ENCODE data around the gene ITGB8. TPM values are rescaled to one million over a fixed set of nuclear protein-coding genes. Genes with fewer than 3 reads are reported as not detected.

The ITGB8 gene
- total and polyA plus RNA-seq, 9 of the 15 experiments (the other 6 are each of a cell fraction or from before 2014, with no cell fraction given) = under 0.01 to 0.03 (median 0.02) TPM; not detected in 6

- intact Hi-C loops (cut with micrococcal nuclease) (loop anchor here (5.0 kb wide), 2 partner anchors 283 to 607 kb away; partner anchors contain the start of gene POLR1F), in situ Hi-C loops (cut with MboI) (no loop called here)
- Histone ChIP-seq H3K27me3 (ENCODE audit: control insufficient read depth in 2 of 2, insufficient read depth in 2 of 2, low read length in 2 of 2) (no peaks in the 10 kb centered on the region), H3K79me2 (ENCODE audit: control insufficient read depth, insufficient read depth, low read length) (no peaks in the 10 kb centered on the region), H3K4me3 (no peak overlapping the region), H4K20me1 (replicated peaks; ENCODE audit: control insufficient read depth, insufficient read depth, low read length) (no peaks in the 10 kb centered on the region), H3K9me1 (ENCODE audit: control insufficient read depth, insufficient read depth, low read length) (no peaks in the 10 kb centered on the region), H3K9ac (ENCODE audit: insufficient read depth in 1 of 2, low read depth in 2 of 2, low read length in 2 of 2) (no peak overlapping the region), H3K4me2 (ENCODE audit: insufficient read depth, low read length) (no peak overlapping the region), H3K4me1 (replicated peaks in 1 of 2; ENCODE audit: control insufficient read depth in 2 of 2, insufficient read depth in 2 of 2, low read length in 2 of 2) (no peaks in the 10 kb centered on the region; a peak in 2 of 5 replicates), H3K36me3 (ENCODE audit: control insufficient read depth, insufficient read depth, low read length) (no peaks in the 10 kb centered on the region), H3K27ac (ENCODE audit: extremely low read depth, low read depth, low read length) (no peak overlapping the region), H2AFZ (ENCODE audit: low read depth, low read length) (no peak overlapping the region), H3K9me3 (replicated peaks; ENCODE audit: control insufficient read depth, insufficient read depth, low read depth, low read length) (no peaks in the 10 kb centered on the region)
- BruUV-seq (replicated peaks) = no TSS peak
- TF ChIP-seq ZBTB9 (CRISPR knock-in tag; IDR thresholded peaks at IDR 0.05) (no peak), TEAD4 (IDR thresholded peaks at IDR 0.05; ENCODE audit: low read length) (no peak), TEAD4 (CRISPR knock-in tag; IDR thresholded peaks at IDR 0.05; ENCODE audit: borderline replicate concordance) (no peak), ZFPM2 (CRISPR knock-in tag; IDR thresholded peaks at IDR 0.05) (no peak), ATF1 (CRISPR knock-in tag; IDR thresholded peaks at IDR 0.05) (no peak), ATF1 (tag; IDR thresholded peaks at IDR 0.05) (no peak), ZNF551 (CRISPR knock-in tag; IDR thresholded peaks at IDR 0.05) (no peak), EHMT2 (IDR thresholded peaks at IDR 0.05) (no peak), IRF9 (tag; IDR thresholded peaks at IDR 0.05) (no peak), TAF1 (IDR thresholded peaks at IDR 0.05; ENCODE audit: control insufficient read depth, extremely low read depth, insufficient read depth, low read length, severe bottlenecking) (no peak), YY1 (IDR thresholded peaks at IDR 0.05; ENCODE audit: borderline replicate concordance in 1 of 3, control insufficient read depth in 1 of 3, extremely low read depth in 1 of 3, insufficient read depth in 3 of 3, insufficient read length in 1 of 3, insufficient replicate concordance in 2 of 3, low read depth in 1 of 3, low read length in 2 of 3) (no peak), IFI16 (CRISPR knock-in tag; IDR thresholded peaks at IDR 0.05) (no peak), TOE1 (IDR thresholded peaks at IDR 0.05; ENCODE audit: borderline replicate concordance) (no peak), TOE1 (CRISPR knock-in tag; IDR thresholded peaks at IDR 0.05; ENCODE audit: borderline replicate concordance, low read depth) (no peak), ZNF589 (CRISPR knock-in tag; IDR thresholded peaks at IDR 0.05; ENCODE audit: low read depth) (no peak), ZNF316 (IDR thresholded peaks at IDR 0.05) (no peak), PRMT5 (CRISPR knock-in tag; IDR thresholded peaks at IDR 0.05) (no peak), CEBPG (CRISPR knock-in tag; IDR thresholded peaks at IDR 0.05) (no peak), CEBPG (tag; conservative IDR thresholded peaks at IDR 0.05 in 1 of 2, IDR thresholded peaks at IDR 0.05 in 1 of 2) (no peak), NFXL1 (CRISPR knock-in tag; IDR thresholded peaks at IDR 0.05) (no peak)
- ATAC-seq (no peak), FAIRE-seq (no peak), DNase-seq (ENCODE audit: extremely low read depth in 1 of 4, low spot score in 3 of 4) (no peak)
- WGBS (ENCODE audit: insufficient coverage, low coverage, missing lambda C conversion rate) = 46% methylated on average over 2 of the region's 2 CpGs
- CTCF ChIA-PET (ENCODE audit: low intra/inter-chr PET ratio) = no interaction called here
- POLR2A ChIA-PET = interaction anchor here (1.4 kb wide), 1 partner anchor 94 kb away, joined by 5 read pairs; no protein-coding TSS in a partner anchor
These were observed 16.5 kb upstream of the ITGB8 start for GRCh38 chr7:20314198-20314597.
